Transverse colon (tissue), 4 donors: ENCODE results near the gene ALG8. TPM values are rescaled to one million over a fixed set of nuclear protein-coding genes. Genes with fewer than 3 reads are reported as not detected.

Source experiments
- DNase-seq: peaks from one replicate; pipeline ENCODE4 v3.0.0-alpha.2; 2019
- H3K27ac ChIP-seq, 4 donors: fragments of 200-600 bp; sonication (generic); 2 replicates each; pipeline ENCODE4 v1.5.1; 2016 to 2018; ENCODE audit warnings: inconsistent platforms in 4 of 4
- H3K27me3 ChIP-seq: fragments of 200-600 bp; sonication (generic); 2 replicates; pipeline ENCODE4 v1.5.1; 2017; ENCODE audit warnings: inconsistent platforms
- H3K36me3 ChIP-seq, 4 donors: fragments of 200-600 bp; sonication (generic); 2 replicates each; pipeline ENCODE4 v1.5.1; 2017 to 2019; ENCODE audit warnings: inconsistent platforms in 4 of 4
- H3K4me1 ChIP-seq, 4 donors: fragments of 200-600 bp; sonication (generic); 2 replicates each; pipeline ENCODE4 v1.5.1; 2017 to 2020; ENCODE audit warnings: inconsistent platforms in 4 of 4
- H3K4me3 ChIP-seq, 4 donors: fragments of 200-600 bp; sonication (generic); 1 replicate in 1 of 4; 2 replicates in 3 of 4; pipeline versions ENCODE4 v1.5.1 to v1.6.1; 2017 to 2019; ENCODE audit warnings: inconsistent platforms in 4 of 4
- H3K9me3 ChIP-seq, 2 donors: fragments of 200-600 bp; sonication (generic); 2 replicates each; pipeline ENCODE4 v1.5.1; 2017 to 2019; ENCODE audit warnings: inconsistent platforms in 2 of 2
- EP300 ChIP-seq: sonication (generic); formaldehyde crosslinking; IDR thresholded peaks from one replicate; pipeline ENCODE4 v1.6.1; 2017; ENCODE audit warnings: antibody characterized with exemption, low read depth
- POLR2A ChIP-seq: fragments of 450-650 bp; IDR thresholded peaks from one replicate; pipeline ENCODE4 v1.6.1; 2016; ENCODE audit warnings: antibody characterized with exemption, mild to moderate bottlenecking, moderate library complexity
- POLR2AphosphoS5 ChIP-seq, 3 donors: sonication (generic); formaldehyde crosslinking; IDR thresholded peaks; one replicate each; pipeline ENCODE4 v1.6.1; 2016; ENCODE audit warnings: antibody characterized with exemption in 3 of 3
- WGBS, 2 donors: methylation state at CpG; one replicate each; pipeline ENCODE4 v1.1.5; 2018; ENCODE audit warnings: low coverage in 1 of 2; 5-methylcytosine and 5-hydroxymethylcytosine counted together
- in situ Hi-C, 4 donors: fragments of 200-750 bp; cut with MboI; loops; one replicate each; pipeline versions ENCODE4 v1.15.0 to v1.15.1; 2017; ENCODE audit warnings: low sequenced_read_pairs in 3 of 4, low pct_ligation_motif_present in 1 of 4, low pct_unique_long_range_greater_than_20kb in 1 of 4
- intact Hi-C: fragments of 100-400 bp; cut with DNase I; formaldehyde crosslinking; loops from one replicate; pipeline ENCODE4 v1.15.1; 2023; ENCODE audit warnings: low total_unique reads
- total RNA-seq, 4 donors: library from RNA; depleted of rRNA; stranded (reverse); fragments of >200 nt; gene quantifications; one replicate each; pipeline ENCODE4 v1.1.0, GENCODE V29; 2016
- TF ChIP-seq, protein P1 (sequence below), 5 experiments: fragments of 200-600 bp in 3 of 5; fragments of 450-650 bp in 2 of 5; sonication (generic) in 3 of 5; IDR thresholded peaks; 1 replicate in 2 of 5; 2 replicates in 3 of 5; pipeline ENCODE4 v1.5.1; 2016 to 2017; ENCODE audit warnings: antibody characterized with exemption in 5 of 5, inconsistent platforms in 3 of 5, mild to moderate bottlenecking in 2 of 5, moderate library complexity in 1 of 5

The ALG8 gene
- total RNA-seq, 4 donors from 2014 or later: 4.9 to 28.9 (median 14.5) TPM

DNA sequence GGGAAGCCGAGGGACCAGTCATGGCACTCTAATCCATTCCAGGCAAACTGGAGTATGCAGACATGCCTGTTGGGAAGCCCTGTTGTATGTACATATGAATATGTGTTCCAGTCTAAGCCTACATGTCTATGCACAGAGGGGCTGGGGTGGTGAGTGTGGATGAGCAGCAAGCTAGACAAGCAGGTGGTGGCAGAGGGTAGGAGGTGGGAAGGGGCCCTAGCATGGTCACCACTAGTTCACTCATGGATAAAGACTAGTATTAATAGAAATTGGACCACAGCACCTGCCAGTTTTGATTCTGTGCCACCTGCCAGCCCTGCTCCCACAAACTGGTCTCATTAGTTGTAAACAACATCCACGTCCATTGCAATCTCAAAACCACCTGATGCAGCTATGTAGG is 74.2 kb downstream of the ALG8 start:
- WGBS, 2 donors: 86 to 100% methylated on average over 1 to 2 of the region's 2 CpGs
- intact Hi-C loops: no loop called here
- no peak for DNase-seq
- H3K9me3 ChIP-seq: no peaks in the 10 kb centered on the region
- in situ Hi-C loops: no loop called here
- peaks cover 0 to 12% (median 0%) of the 10 kb centered on the region in 4 donors for H3K36me3 ChIP-seq
- TF ChIP-seq POLR2A (no peak), POLR2AphosphoS5 (IDR thresholded peaks at IDR 0.05) (no peak)
- no peak overlapping the region for H3K4me3 ChIP-seq
- H3K27ac ChIP-seq: no peak overlapping the region
- peaks cover 0 to 5% (median 0%) of the 10 kb centered on the region in 4 donors for H3K4me1 ChIP-seq
- H3K27me3 ChIP-seq: no peaks in the 10 kb centered on the region

DNA sequence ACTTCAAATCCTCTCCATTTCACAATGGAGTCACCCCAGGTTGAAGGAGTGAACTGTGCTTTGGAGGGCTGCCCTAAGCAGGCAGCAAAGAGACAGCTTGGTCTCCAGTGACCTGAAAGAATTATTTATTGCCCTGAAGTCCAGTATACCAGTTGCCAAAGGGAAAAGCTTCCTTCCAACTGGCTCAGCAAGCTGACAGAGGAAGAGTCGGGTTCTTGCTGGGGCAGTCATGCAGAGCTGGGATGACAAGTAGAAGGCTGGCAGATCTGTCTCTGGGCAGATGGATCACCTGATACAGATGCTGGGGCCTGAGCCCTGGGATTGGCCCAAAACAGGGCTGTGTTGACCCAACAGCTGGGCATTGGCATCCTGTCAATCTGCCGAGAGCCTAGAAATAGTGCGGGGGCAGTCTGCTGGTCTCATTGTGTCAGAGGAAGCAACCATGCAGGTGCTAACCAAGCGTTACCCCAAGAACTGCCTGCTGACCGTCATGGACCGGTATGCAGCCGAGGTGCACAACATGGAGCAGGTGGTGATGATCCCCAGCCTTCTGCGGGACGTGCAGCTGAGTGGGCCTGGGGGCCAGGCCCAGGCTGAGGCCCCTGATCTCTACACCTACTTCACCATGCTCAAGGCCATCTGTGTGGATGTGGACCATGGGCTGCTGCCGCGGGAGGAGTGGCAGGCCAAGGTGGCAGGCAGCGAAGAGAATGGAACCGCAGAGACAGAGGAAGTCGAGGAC is 75.8 kb downstream of the ALG8 start, which contains the start of gene THRSP:
THRSP (plus strand) TSS at position 422 of the 742 bp plus-strand sequence; CDS start at position 443, 21 bp downstream.
- Histone ChIP-seq H3K4me1 (no peaks in the 10 kb centered on the region), H3K9me3 (no peaks in the 10 kb centered on the region), H3K36me3 (peaks cover 0 to under 1% (median 0%) of the 10 kb centered on the region in 4 donors), H3K4me3 (no peak within 1 kb of the TSS), H3K27ac (no peak within 1 kb of the TSS), H3K27me3 (no peaks in the 10 kb centered on the region)
- WGBS, 2 donors: 97% methylated on average over 14 of the region's 14 CpGs; no CpG with 5 or more reads in 1 of the 2 donors
- no peak for TF ChIP-seq EP300
- TF ChIP-seq POLR2AphosphoS5 (IDR thresholded peaks at IDR 0.05): no peak
- TF ChIP-seq POLR2A: no peak
- TF ChIP-seq, protein P1, sequence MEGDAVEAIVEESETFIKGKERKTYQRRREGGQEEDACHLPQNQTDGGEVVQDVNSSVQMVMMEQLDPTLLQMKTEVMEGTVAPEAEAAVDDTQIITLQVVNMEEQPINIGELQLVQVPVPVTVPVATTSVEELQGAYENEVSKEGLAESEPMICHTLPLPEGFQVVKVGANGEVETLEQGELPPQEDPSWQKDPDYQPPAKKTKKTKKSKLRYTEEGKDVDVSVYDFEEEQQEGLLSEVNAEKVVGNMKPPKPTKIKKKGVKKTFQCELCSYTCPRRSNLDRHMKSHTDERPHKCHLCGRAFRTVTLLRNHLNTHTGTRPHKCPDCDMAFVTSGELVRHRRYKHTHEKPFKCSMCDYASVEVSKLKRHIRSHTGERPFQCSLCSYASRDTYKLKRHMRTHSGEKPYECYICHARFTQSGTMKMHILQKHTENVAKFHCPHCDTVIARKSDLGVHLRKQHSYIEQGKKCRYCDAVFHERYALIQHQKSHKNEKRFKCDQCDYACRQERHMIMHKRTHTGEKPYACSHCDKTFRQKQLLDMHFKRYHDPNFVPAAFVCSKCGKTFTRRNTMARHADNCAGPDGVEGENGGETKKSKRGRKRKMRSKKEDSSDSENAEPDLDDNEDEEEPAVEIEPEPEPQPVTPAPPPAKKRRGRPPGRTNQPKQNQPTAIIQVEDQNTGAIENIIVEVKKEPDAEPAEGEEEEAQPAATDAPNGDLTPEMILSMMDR (IDR thresholded peaks at IDR 0.05): no peak
- intact Hi-C loops (no loop called here), in situ Hi-C loops (no loop called here)
- DNase-seq: no peak

DNA sequence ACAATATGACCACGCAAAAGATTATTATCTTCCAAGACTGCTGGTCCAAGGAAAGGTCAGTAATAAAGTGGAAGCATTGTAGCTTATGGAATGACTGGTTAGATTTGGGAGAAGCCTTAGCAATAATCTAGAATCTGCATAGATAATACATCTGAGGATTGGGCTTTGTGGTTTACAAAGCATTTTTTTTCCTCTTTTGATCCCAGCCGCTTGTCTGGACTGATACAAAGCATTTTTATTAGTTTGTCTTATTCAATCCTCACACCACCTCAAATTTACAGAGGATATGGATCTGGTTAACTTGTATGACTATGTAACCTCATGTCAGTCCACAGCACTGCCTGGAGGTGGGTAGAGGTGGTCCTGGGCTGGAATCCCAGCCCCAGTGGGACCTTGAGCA is 76.8 kb downstream of the ALG8 start:
- in situ Hi-C loops: no loop called here
- Histone ChIP-seq H3K27ac (no peak overlapping the region), H3K9me3 (no peaks in the 10 kb centered on the region), H3K4me3 (no peak overlapping the region), H3K36me3 (no peaks in the 10 kb centered on the region), H3K4me1 (no peaks in the 10 kb centered on the region), H3K27me3 (no peaks in the 10 kb centered on the region)
- WGBS, 2 donors: 50 to 61% methylated on average over 2 of the region's 2 CpGs
- no peak for TF ChIP-seq EP300
- no peak for TF ChIP-seq POLR2AphosphoS5 (IDR thresholded peaks at IDR 0.05)
- no peak for TF ChIP-seq POLR2A
- TF ChIP-seq, protein P1 (IDR thresholded peaks at IDR 0.05): no peak
- DNase-seq: no peak
- intact Hi-C loops: no loop called here

- 85 to 100% methylated on average over 1 to 4 of the region's 4 CpGs for WGBS, 2 donors
- no peaks in the 10 kb centered on the region for H3K9me3 ChIP-seq
- no peak overlapping the region for H3K4me3 ChIP-seq
- in situ Hi-C loops: no loop called here
- TF ChIP-seq, protein P1 (IDR thresholded peaks at IDR 0.05): no peak
- TF ChIP-seq EP300 (no peak), POLR2A (no peak)
- H3K27me3 ChIP-seq: no peaks in the 10 kb centered on the region
- DNase-seq: no peak
- intact Hi-C loops: no loop called here
- no peaks in the 10 kb centered on the region for H3K4me1 ChIP-seq
- no peaks in the 10 kb centered on the region for H3K36me3 ChIP-seq
- H3K27ac ChIP-seq: no peak overlapping the region
Measured at GRCh38 chr11:78061921-78062311, 77.5 kb downstream of the ALG8 start.
